ENCODE results near the gene MPHOSPH8.
"Not testable (repeated sequence)": the region's sequence is repeated elsewhere in the genome, so short reads cannot be mapped to it uniquely, and the experiment has no call there.

The MPHOSPH8 gene

DNA sequence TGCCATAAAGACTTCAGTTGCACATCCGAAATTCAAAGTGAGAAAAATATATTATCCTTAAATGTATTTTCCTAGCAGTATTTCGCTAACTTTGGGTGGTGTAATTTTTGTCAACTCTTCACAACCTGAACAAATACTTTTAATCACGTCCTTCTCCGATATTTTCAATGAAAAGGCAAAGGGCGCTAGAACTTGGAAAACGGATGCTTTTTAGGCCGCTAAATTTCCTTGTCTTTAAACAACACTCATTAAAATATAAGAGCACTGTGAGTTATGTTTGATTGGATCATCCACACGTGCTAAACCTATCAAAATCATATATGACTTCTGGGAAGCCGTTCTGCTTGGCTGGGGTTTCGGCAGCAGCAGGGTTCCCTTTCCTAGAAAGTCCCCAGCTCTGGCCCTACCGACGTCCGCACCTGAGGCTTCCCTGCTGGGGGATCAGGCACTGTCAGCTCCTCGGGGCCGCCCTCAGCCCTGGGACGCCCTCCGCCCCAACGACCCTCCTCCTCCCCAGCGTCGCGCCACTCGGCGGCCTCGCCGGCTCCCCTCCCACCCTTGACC lies 462 bp upstream of the MPHOSPH8 start:
- DNase-seq, result no peak

- DNase-seq, result no peak
Measured at GRCh38 chr13:19634256-19634740, 839 bp downstream of the MPHOSPH8 start.

DNA sequence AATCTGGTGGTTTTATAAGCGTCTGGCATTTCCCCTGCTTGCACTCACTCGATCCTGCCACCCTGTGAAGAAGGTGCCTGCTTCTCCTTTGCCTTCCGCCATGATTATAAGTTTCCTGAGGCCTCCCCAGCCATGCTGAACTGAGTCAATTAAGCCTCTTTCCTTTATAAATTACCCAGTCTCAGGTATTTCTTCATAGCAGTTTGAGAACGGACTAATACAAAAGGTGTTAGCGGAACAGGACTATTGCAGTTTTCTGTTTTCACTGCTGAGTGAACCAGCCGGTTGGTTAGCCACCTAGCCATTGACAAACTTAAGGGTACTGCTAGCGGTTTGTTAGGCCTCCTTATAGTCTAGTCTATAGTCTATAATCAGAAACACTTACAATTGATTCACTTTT lies 2.5 kb downstream of the MPHOSPH8 start:
- not testable (repeated sequence) for DNase-seq

- no peak for DNase-seq
Measured at GRCh38 chr13:19643652-19644051, 10.2 kb downstream of the MPHOSPH8 start.

DNA sequence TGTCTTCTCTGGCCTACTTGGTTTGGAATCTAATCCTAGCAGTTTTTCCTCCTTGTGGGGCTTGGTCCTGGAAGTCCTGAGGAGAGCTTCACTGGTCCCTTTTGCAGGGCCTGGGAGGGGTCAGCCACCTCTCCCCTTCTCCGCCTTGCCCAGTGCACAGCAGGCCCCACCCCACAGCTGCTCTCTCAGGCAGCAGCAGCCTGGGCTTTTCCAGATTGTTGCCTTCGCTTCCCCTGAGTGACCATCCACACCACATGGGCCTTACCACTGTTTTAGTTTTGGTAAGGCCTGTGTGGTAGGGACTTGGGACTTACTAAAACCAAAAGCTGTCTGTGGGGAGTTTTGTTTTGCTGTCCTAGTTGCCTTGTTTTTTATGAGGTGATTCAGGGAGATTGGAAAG lies 11.5 kb downstream of the MPHOSPH8 start:
- no peak for DNase-seq

DNA sequence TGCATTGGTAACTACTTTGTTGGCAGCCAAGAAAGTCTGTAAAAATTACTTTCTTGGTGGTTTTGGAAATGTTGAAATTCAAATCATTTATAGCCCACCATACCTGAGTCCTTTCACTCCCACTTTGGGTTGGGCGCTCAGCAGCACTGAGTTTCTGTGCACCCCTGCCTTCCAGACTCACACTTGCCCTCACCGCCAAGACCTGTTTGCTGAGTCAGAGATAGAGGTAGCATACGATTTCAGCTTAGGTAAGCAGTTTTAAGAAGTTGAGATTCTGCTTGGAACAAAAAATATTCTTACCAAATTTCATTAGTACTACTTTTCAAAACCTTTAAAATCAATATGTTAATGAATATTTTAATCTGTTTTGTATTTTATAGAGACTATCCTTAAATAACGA lies 12.6 kb downstream of the MPHOSPH8 start:
- no peak for DNase-seq

DNA sequence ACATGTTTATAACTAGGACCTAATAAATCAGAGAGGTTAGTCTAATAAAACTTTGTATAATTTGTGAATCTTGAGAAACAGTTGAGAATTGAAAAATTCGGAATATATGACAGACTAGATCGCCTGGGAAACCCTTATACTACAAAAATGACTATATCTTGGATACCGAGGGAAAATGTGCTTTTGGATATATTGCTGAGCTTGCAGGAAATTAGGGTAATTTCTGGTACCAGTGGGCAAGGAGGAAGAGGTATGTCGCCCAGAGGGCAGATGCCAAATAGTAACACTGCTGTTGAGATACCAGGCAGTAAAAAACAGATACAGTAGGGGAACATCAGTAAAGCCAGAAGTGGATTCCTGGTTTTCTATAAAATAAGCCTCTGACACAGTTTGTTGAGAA lies 17.3 kb downstream of the MPHOSPH8 start:
- no peak for DNase-seq

DNA sequence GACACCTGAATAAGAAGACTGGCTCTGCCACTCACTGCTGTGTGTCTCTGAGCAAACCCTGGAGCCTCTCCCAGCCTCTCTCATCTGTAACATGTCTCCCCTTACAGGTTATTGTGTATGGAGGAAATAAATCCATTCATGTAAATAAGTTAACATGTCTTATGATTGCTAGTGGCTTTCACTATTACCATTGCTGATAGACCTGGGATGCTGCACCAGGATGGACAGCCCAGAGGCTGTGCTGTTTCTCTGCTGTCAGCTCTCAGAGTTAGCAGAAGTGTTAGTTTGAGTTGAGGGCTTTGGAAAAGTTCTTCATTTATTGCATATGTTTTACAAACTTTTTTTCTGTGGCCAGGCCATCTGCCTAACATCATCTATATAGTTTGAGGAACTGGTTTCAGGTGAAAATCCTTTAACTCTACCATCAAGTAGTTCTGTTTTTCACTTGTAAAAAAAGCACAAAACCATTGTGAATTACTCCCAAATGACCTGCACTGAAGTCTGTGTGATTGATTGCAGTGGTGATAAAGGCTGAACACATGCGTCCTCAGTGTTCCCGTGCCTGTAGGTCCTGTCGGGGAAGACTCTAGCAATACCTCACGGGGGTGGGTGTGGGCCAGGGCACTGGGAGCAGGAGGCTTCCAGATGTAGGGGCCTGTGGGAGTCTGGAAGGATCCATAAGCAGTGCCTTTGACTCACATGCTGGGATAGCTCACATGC lies 24.6 kb downstream of the MPHOSPH8 start:
- DNase-seq, result no peak

GRCh38 chr13:19658831-19659230 lies 25.4 kb downstream of the MPHOSPH8 start:
- no peak for DNase-seq

DNA sequence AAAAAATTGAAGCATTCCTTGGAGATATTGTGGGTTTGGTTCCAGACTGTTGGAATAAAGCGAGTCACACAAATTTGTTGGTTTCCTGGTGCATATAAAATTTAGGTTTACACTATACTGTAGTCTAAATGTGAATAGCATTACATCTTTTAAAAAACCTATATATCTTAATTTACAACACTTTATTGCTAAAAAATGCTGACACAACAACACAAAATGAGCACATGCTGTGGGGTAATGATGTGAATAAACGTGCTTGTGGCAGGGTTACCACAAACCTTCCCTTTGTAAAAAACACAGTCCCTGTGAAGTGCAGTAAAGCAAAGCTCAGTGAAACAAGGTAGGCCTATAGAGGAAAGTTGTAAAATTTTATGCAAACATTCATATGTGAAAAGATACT lies 27.7 kb downstream of the MPHOSPH8 start:
- no peak for DNase-seq

DNA sequence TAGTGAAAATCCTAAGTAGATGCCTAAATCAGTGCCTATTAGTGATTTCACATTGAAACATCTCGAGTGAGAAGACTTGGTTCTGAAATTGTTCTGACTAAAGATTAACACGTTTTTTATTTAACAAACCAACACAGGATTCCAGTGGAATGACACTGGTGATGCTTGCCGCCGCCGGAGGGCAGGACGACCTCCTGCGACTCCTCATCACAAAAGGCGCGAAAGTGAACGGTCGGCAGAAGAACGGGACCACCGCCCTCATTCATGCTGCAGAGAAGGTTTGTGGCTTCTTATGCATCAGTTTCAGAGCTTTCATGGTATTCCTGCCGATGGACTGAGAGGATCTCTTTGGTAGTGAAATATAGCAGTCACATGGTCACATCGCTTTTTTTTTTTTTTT lies 28.1 kb downstream of the MPHOSPH8 start:
- DNase-seq, result no peak

DNA sequence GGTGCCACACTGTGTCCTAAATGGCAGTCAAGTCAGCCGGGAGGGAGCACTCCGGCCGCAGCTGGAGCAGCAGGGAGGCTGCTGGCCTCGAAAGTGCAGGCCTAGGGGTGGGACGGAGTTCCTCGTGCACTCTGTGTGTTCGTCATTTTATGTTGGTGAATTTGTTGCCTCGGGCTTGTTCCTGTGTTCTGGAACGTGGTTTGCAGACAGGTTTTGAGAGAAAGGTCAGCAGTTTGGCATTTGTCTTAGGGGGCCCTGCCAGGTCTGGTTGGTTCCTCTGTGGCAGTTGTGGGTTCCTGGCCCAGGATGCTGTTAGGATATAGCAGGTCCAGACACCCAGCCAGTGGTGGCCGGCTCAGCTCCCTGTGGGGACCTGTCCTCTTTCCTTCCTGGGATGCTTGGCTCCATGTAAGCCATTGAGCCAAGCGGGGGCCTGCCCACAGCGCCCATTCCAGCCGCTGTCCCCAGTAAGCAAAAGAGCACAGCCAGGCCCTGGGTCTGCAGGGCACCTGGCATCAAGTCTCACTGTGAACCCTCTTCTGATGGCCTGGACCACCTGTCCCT lies 30.0 kb downstream of the MPHOSPH8 start:
- DNase-seq, result no peak

DNA sequence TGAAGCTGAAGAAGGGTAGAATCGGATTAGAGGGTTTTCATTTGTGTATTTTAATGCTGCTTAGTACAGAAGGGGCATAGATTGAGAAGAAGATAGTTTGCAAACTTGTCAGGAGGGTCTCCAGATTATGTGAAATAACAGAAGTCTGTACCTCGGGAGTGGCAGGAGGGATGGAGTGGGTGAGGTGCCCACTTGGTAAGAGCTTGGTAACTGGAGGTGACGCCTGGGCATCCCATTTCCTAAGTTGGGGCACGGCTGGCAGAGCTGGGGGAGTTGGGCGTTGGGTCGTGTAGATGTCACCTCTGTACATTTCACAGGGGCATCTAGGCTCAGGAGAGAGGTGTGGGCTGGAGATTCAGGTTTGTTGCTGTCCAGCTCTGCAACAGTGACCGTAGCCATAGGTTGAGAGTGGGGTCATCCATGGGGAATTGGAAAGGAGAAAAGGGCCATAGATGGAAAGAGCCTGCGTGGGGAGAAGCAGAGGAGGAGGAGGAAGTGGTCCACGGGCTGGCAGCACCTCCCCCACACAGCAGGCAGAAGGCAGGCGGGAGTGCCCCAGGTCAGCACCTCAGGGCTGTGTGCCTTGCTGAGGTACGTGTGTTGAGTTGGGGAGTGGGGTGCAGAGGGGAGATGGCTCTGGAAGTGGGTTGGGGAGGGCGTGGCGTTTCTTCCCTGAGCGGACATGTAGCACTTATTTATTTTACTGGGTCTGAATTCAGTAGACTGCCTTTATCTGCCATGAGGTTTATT lies 31.2 kb downstream of the MPHOSPH8 start:
- DNase-seq, result no peak

- DNase-seq, result no peak
Measured at GRCh38 chr13:19665427-19665859, 32.0 kb downstream of the MPHOSPH8 start.

- DNase-seq, result no peak
Measured at GRCh38 chr13:19668778-19669177, 35.3 kb downstream of the MPHOSPH8 start.

DNA sequence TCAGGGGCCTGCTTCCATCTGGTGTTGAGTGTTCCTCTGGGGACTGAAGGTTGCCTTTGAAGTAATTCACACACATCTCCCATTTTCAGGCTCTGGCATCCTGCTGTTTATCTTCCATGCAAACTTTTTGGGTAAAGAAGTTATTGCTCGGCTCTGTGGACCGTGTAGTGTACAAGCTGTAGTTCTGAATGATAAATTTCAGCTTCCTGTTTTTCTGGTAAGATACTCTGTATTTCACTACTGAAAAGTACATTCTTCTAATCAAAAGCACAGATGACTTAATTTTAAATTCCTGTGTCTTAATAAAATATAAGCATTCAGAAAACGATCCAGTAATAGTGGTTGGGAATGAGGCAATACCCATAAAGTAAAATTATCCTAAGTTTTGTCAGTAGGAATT lies 36.7 kb downstream of the MPHOSPH8 start:
- DNase-seq, result no peak

GRCh38 chr13:19672990-19673389 lies 39.5 kb downstream of the MPHOSPH8 start:
- DNase-seq, result no peak

DNA sequence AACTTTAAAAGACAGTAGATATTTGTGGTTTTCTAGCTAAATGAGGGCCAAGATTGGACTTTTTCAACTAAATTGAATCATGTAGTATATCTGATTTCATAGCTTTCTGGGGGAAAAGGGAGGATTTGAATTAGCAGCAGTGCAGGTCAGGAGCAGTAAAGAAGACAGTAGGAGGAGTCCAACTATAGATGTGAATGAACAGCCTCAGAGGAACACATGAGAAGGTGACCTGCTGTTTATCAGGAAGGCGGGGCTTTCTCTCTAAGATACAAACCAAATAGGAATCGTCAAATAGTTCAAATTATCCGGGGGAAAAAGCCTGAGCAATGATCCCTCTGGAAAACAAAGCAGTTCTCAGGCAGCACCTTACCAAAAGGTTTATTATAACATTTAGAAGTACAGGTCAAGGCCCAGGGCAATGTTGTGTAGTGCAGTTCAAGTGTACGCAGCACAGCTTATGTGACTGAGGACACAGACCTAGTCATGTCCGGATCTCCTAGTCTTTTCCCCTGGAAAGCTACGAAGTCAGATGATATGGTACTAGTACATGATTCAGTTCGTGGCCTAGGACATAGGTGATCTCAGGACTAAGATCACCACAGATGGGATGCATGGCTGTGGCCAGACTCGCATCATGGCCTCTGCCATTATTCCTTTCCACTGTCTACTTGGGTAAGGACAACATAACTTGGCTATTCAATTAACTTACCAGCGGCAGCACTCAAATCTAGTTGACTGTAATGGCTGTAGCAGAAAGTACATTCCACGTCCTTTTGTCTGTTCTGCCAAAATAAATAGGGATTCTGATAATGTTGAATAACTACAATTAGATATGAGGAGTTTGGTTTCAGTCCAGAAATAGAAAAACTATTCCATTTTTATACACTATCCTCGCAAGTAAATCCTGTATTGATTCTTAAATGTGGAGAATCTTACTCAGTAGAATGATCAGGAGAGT lies 40.3 kb downstream of the MPHOSPH8 start:
- no peak for DNase-seq

DNA sequence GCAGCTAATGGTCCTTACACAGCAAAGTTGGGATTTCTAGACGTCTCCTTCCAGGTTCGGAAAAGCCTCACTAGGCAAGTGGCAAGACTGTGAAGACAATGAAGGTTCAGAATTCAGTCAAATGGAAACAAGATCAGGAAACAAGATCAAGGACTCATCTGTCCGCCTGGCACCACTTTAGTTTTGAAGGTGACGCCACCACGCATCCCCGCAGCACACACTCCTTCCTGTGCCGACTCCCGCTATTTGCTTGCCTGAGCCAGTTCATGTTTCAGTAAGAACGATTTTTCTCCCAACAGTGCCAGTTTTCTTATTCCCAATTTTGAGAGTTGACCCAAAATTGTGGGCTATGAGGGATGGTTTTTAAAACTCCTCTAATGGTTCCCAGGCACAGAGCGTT lies 41.4 kb downstream of the MPHOSPH8 start:
- DNase-seq, result no peak

DNA sequence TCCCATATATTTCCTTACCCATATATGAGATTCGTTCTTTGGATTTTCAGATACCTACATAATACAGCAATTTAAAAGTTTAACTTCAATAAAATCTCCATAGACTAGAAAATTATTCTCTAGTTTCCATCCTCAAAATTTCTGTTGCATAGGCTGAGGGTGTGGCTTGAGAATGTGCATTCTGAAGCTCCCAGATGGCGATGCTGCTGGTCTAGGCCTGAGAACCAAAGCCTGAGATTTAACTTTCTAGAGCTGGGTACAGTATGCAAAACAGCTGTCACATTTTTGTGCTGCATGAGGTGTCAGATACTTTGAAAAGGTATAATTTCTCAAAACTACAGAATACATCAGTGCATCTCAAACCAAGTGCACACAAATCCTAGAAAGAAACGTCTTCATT lies 42.7 kb downstream of the MPHOSPH8 start:
- no peak for DNase-seq

- DNase-seq, result no peak
Measured at GRCh38 chr13:19680751-19681150, 47.3 kb downstream of the MPHOSPH8 start.

GRCh38 chr13:19681517-19681916 lies 48.1 kb downstream of the MPHOSPH8 start:
- DNase-seq, result no peak

DNA sequence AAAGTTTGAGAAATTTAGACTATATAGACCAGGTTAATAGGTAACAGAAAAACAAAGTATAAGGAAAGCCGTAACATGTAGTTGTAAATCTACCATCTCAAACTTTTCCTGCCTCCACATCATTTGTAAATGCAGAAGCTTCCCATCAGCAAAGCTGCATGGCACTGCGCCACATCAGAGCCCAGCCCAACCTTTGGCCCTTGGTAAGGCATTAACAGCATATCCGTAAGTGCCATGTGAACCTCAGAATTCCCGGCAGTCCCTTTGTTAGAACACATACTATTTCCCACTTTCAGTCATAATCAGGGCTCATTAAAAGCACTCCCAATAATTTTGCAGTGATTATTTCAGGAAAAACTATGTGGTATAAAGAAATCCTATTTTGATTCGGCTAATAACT lies 51.6 kb downstream of the MPHOSPH8 start:
- DNase-seq, result no peak

Data from activated CD4-positive, alpha-beta T cell treated with anti-CD3 and anti-CD28 coated beads, Interleukin-2, amount 50 U/mL, for 1 hour (primary cell).